Lower lobe of right lung (tissue), 2 donors: ENCODE results near the gene SEMA6A. TPM values are rescaled to one million over a fixed set of nuclear protein-coding genes. Genes with fewer than 3 reads are reported as not detected.

ENCODE experiments used
- ATAC-seq, 2 donors: fragments of 200-7000 bp; cut with Tn5 transposase; one replicate each; pipeline ENCODE4 v1.9.1; 2020 to 2022; ENCODE audit warnings: mild to moderate bottlenecking in 2 of 2, moderate library complexity in 2 of 2
- DNase-seq: peaks from one replicate; pipeline ENCODE4 v3.0.0-alpha.2; 2020
- H3K27ac ChIP-seq: fragments of 200-600 bp; one replicate; pipeline ENCODE4 v1.8.0; 2022
- H3K27me3 ChIP-seq: fragments of 200-600 bp; one replicate; pipeline ENCODE4 v1.8.0; 2022; ENCODE audit warnings: low read depth
- H3K36me3 ChIP-seq: fragments of 200-600 bp; one replicate; pipeline ENCODE4 v1.8.0; 2022; ENCODE audit warnings: mild to moderate bottlenecking
- H3K4me1 ChIP-seq: fragments of 200-600 bp; one replicate; pipeline ENCODE4 v1.8.0; 2022
- H3K4me3 ChIP-seq: fragments of 200-600 bp; one replicate; pipeline ENCODE4 v1.8.0; 2022; ENCODE audit warnings: mild to moderate bottlenecking
- H3K9me3 ChIP-seq: fragments of 200-600 bp; one replicate; pipeline ENCODE4 v1.8.0; 2022
- intact Hi-C: fragments of 100-400 bp; cut with DNase I; formaldehyde crosslinking; loops from one replicate; pipeline ENCODE4 v1.11.0; 2022
- total RNA-seq: library from RNA; stranded (reverse); fragmentation: NEBNext Ultra II Directional; extraction: Animal tissue kit (Norgen Biotek cat#: 25700); gene quantifications from one replicate; pipeline ENCODE4 v1.2.1, GENCODE V29; 2021
- TF ChIP-seq, protein P1 (sequence below): fragments of 200-600 bp; IDR thresholded peaks from one replicate; pipeline ENCODE4 v1.8.0; 2022; ENCODE audit warnings: antibody characterized with exemption, mild to moderate bottlenecking
- donor health status: DM: no; HTN: yes; CAD: no; lungs with severe emphysema.

The SEMA6A gene
- total RNA-seq, 1 donor from 2014 or later: 44.3 TPM

DNA sequence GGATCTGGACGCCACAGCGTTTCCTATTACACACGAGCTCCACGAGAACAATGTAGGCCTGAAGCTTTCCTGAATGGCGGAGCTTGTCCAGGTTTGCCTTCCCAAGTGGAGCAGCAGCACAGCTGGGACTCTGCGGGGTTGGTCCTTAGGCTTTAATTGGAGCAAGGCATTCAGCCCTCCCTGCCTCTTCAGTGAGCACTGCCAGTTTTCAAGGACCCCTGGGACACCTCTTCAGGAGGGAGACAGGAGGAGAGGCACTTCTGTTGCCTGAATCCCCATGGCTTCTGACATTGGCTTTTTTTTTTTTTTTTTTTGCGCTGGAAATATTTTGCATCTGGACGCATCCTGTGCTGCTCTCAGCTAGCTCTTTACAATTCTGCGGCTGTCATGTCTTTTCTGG, 179.4 kb downstream of the SEMA6A start:
- no peaks in the 10 kb centered on the region for H3K27me3 ChIP-seq
- no peak for ATAC-seq
- TF ChIP-seq, protein P1, sequence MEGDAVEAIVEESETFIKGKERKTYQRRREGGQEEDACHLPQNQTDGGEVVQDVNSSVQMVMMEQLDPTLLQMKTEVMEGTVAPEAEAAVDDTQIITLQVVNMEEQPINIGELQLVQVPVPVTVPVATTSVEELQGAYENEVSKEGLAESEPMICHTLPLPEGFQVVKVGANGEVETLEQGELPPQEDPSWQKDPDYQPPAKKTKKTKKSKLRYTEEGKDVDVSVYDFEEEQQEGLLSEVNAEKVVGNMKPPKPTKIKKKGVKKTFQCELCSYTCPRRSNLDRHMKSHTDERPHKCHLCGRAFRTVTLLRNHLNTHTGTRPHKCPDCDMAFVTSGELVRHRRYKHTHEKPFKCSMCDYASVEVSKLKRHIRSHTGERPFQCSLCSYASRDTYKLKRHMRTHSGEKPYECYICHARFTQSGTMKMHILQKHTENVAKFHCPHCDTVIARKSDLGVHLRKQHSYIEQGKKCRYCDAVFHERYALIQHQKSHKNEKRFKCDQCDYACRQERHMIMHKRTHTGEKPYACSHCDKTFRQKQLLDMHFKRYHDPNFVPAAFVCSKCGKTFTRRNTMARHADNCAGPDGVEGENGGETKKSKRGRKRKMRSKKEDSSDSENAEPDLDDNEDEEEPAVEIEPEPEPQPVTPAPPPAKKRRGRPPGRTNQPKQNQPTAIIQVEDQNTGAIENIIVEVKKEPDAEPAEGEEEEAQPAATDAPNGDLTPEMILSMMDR: no peak
- no peak for DNase-seq
- intact Hi-C loops: no loop called here
- H3K9me3 ChIP-seq: no peaks in the 10 kb centered on the region
- H3K27ac ChIP-seq: peak overlapping the region; percentile 58
- no peak overlapping the region for H3K4me3 ChIP-seq
- H3K4me1 ChIP-seq: peaks cover 20% of the 10 kb centered on the region
- no peaks in the 10 kb centered on the region for H3K36me3 ChIP-seq

DNA sequence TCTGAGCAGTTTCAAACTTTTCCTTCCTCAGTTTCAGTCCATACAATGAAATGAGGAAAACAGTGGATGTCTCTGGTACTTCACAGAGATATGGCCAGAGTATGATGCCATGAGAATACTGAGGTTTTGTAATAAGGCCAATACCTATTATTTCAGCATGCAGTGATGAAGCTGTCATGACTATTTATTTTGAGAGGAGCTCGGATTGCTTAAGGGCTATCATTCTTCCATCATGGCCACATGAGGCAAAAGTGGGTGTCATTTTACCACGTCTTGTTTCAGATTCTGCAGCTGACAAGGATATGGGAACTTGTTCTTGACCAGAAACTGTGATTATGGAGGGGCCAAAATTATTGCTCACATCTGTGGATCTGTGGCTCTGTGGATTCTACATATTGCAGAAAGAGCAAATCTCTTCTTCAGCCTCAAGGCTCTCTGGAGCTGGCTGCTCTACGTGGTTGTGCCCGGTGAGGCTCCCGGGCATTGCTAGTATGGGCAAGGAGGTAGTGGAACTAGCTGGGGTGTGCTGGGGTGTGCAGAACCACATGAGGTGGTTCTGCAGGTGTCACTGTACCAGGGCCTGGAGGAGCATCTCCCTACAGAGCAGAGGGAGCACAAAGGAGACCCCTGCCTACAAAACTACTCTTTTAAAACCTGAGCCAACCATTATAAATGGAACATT, 180.3 kb downstream of the SEMA6A start:
- TF ChIP-seq, protein P1: no peak
- H3K27ac ChIP-seq: no peak overlapping the region

More for the DNA sequence above, 180.3 kb downstream of the SEMA6A start:
- intact Hi-C loops: no loop called here
- Histone ChIP-seq H3K4me1 (peaks cover 29% of the 10 kb centered on the region), H3K9me3 (no peaks in the 10 kb centered on the region), H3K27me3 (no peaks in the 10 kb centered on the region), H3K4me3 (no peak overlapping the region), H3K36me3 (no peaks in the 10 kb centered on the region)
- DNase-seq (no peak), ATAC-seq (no peak)
